GM19193 (cell line): ENCODE data around the gene EMP1.

Experiments
- POLR2A ChIP-seq: IDR thresholded peaks from 4 replicates; pipeline ENCODE4 v1.6.1; 2011; ENCODE audit not compliant: insufficient read depth, insufficient read length; ENCODE audit errors: extremely low read depth

Gene EMP1, protein sequence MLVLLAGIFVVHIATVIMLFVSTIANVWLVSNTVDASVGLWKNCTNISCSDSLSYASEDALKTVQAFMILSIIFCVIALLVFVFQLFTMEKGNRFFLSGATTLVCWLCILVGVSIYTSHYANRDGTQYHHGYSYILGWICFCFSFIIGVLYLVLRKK

DNA sequence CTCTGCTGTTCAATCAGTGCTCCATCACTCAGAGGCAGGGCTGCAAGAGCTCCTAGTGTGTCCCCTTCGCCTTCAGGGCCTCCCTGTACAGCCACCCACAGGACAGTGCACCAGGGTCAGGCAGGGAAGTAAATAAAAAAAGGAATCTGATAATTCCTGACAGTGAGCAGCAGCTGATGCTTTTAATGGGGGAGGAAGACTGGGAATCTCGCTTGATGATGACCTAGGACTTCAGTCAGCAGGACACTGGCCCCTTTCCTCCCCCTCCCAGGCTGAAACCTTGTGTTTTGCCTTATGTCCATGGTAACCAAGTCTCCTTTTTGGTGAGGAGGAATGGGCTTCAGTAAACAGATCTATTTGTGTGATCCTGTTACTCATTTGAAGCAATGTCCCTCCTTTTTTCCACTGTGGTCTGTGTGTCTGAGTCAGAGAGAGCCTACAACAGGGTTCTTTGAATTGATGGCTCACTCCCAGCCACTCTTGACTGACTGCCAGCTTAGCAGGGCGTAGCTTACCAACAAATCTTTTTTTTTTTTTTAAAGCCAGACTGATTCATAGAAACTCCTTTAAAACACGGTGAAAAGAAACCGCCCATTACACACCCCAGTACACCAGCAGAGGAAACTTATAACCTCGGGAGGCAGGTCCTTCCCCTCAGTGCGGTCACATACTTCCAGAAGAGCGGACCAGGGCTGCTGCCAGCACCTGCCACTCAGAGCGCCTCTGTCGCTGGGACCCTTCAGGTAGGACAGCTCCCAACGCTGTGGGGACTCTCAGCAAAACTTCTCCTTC lies at the start of gene EMP1:
TSS of gene EMP1 (plus strand) at position 597 of the 792 bp plus-strand sequence. CDS start 14,785 bp downstream, outside the sequence.
- no peak for TF ChIP-seq POLR2A

DNA sequence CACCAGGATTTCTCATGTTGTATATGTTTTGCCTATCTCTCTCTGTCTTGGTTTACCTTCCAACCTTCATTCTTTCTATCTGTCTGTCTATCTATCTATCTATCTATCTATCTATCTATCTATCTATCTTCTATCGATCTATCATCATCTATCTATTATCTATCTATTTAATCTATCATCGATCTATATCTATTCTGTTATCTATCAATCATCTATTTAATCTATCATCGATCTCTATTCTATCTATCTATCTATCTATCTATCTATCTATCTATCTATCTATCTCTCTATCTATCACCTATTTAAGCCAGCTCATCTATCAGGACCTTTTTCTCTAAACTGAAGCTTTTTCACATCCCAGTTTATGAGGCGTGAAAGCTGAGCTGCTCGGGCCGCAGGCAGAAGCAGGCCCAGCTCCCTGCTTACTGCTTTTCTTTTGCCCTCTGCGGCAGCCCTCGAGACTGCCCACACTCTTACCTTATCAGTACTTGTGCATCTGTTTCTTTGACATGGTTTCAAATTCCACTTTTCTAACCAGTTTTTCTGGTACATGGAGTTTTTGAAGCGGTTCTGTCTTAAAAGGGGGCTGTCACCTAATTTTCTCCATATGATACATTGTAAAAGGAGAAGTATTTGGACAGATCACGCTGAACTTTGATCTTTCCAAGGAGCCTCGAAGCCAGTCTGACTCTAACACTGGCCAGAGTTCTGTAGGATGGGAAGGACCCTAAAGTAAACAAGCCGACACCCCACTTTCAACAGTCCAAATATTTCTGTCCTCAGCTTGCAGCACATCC lies 48.6 kb upstream of the EMP1 start:
- no peak for TF ChIP-seq POLR2A

DNA sequence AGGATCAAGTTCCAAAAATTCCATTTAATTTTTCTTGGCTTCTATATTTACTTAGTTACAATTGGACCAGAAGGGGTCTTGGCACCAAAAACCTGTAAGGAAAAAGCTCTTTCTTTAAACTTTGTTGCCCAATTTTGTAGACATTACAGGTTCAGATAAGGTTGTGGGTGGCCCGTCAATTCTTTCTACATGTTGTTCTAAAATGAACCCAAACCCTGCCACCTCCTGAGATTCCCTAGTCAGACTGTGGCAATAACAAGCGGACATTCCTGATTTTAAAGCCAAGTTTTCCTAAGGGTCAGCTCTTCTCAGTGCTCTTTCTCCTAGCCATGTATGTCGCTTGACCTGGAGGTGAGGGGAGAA lies 48.1 kb upstream of the EMP1 start:
- TF ChIP-seq POLR2A: no peak

DNA sequence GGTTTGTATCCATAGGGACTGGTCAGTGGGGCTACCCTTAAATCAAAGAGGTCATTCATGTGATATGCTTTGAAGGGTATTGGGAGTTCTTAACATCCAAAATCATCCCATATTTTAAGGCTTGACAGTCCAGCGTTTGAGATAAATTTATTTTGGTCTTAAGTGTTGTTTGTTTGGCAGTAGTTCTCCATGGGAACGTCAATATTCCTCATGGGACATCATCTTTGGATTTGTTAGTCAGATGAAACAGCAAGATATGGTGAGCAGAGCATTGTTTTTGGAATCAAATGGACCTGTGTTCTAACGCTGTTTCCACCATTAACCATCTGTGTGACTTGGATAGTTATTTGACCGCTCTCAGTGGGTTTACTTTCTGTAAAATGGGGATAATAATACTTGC lies 47.1 kb upstream of the EMP1 start:
- TF ChIP-seq POLR2A: no peak

DNA sequence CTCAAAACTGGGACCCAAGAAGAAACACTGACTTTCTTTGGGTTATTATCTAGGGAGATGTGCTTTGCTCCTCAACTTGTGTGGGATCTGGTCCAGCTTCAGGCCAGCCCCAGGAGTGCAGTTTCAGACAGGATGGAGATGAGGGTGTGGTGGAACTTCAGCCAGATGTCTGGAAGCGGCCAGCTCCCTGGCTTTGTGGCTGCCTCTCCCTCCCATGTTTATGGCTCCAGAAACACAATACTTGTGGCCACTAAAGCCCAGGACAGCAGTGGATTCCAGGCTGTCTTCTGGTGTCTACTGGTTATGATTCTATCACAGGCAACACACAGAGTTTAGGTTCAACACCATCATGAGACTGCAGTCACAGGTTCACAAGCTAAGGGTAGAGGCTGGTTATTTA lies 44.2 kb upstream of the EMP1 start:
- TF ChIP-seq POLR2A: no peak

DNA sequence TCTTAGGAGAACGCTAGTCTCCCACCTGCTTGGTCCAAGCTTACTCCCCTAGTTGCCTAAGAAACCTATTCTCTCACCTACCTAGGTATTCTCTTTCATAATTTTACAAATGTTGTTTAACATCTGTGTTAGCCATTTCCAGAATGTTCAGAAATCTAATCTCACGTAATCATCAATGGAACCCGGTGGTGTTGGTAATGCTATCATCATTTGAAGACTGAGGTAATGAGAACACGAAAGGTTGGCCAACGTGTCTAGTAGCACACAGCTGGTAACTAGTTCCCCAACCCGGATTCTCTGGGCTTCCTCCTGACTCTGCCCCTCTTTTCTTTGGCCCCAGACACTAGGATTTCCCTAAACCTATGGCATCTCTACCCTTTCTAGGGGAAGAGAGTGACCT lies 43.8 kb upstream of the EMP1 start:
- TF ChIP-seq POLR2A: no peak

DNA sequence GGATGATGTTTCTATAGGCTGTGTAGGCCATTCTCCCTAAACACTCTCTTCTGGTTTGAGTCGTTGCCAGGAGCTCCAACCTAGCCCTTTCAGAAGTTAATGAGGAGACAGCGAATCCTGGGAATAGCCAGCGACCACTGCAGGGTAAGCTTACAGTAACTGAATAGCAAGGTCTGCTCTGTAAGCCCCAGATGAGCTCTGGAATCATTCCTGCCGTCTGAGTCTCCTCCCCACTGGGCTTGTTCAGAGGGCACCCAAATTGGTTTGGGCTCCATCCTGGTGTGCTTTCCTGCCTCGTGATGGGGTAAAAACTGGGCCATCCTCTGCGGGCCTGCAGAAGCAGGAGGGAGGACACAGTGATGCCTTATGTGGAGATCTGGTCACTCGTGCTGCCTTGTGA lies 43.3 kb upstream of the EMP1 start:
- no peak for TF ChIP-seq POLR2A

DNA sequence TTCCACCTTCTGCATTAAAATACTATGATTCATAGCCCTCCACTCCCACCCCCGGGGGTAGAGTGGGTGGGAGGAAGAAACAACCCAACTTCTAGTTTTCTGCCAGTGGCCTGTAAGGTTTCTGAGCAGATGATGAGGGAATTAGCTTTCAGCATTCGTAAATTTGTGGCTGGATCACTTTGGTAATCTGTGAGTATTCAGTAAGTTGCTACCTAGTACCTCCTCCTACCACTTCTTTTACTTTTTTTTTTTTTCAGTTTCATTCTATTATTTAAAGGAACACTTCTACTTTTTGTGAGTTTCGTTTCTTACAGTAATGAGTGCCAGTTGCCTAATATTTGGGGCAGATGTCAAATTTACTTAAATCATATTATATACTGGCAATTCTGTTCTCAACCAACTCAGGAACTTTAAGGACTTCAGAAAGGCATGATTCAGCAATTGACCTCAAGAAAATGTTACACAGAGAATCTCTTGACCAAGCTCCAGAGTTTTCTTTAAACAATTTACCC lies 42.4 kb upstream of the EMP1 start:
- TF ChIP-seq POLR2A: no peak

DNA sequence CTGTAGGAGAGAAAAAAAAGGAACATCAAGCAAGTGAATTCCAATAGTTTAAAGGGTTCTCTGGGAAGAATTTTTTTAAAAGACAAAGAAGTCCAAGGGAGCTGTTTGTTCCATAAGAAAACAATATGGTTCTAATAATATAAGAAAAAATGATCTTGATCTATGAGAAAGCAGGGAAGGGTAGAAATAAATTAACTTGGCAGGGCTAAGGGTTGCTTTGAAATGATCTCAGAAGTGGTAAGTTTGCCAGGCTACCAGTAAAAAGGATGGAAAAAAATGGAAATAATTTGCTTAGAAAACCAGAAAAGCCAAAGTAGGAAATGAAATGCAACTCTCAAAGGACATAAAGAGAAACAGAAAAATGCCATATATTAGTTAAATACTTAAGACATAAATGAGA lies 41.7 kb upstream of the EMP1 start:
- TF ChIP-seq POLR2A: no peak

DNA sequence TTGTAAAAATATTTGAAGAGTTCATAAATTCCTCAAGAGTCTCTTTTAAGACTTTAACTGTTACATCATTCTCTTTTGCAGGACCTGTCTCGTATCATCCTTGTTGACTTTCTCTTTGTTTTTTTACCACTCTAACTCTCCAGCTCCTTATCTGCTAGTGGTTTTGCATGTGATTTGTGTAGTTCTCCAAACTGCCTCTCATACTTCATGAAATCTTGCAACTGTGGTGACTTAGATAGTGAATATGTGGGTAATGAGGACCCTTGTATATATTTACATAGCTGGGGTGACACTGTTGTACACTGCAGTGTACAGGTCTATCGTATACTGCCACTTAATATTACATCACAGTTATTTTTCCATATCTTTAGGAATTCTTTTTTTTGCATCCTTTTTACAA lies 40.2 kb upstream of the EMP1 start:
- TF ChIP-seq POLR2A: no peak

DNA sequence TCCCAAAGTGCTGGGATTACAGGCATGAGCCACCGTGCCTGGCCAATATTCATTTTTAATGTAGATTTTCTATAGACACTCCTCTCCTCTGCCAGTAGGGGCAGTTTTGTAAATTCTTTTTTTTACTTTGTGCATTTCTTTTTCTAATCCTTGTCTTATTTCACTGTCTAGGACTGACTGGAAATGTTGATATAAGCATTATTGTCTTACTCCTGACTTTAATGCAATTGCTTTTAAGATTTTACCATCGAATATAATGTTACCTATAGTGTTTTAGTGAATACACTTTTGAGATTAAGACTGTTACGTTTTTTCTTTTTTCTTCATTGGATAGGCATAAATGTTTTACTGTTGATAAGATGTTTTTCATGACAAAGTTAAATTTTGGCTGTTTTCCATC lies 35.4 kb upstream of the EMP1 start:
- TF ChIP-seq POLR2A: no peak

DNA sequence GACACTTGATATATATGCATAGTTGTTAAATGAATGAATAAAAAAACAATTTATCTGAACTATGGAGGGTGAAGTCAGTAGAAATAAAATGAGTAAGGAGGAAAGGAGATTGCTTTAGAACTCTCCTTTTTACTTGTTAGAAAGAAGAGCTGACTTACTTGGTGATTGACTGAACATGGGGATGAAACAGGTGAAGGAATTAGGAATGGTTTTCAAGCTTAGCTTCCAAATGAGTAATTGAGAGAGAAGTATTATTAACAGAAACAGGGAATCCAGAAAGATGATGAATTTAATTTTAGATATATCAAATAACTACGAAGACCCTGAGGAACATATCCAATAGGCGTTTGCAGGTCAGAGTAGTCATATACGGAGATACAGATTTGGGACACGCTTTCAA lies 33.6 kb upstream of the EMP1 start:
- TF ChIP-seq POLR2A: no peak

DNA sequence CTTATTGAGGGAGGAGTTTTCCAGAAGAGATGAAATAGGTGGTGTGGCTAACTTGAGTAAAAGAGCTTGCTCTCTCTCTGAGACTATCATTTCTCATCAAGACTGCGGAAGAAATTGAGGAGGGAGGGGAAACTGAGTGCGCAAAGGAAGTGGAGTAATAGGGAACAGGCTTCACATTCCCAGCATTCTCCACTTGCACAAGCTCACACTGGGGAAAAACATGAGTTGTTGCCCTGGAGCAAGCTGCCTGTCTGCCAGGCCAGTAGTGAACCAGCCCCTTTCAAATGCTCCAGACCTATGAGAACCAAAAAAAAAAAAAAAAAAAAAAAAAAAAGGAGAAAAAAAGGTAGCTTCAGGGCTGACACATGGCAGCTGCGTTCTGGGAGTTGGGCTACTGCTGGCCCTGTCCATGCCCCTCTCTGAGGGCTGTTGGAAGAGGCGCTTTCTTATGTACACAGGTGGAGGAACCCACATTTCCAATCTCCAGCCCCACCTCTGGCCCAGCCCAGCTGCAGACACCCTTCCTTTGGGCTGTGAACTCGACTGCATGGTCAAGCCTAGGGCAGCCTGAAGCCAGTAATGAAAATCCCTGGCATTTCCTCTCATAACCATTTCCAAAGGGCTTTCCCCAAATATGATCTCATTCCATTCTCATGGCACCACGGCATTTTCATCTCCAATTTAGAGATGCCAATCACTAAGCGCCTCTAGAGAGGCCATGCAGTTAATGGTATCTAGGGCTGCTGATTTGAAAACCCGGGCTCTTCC lies 32.5 kb upstream of the EMP1 start:
- TF ChIP-seq POLR2A: no peak

DNA sequence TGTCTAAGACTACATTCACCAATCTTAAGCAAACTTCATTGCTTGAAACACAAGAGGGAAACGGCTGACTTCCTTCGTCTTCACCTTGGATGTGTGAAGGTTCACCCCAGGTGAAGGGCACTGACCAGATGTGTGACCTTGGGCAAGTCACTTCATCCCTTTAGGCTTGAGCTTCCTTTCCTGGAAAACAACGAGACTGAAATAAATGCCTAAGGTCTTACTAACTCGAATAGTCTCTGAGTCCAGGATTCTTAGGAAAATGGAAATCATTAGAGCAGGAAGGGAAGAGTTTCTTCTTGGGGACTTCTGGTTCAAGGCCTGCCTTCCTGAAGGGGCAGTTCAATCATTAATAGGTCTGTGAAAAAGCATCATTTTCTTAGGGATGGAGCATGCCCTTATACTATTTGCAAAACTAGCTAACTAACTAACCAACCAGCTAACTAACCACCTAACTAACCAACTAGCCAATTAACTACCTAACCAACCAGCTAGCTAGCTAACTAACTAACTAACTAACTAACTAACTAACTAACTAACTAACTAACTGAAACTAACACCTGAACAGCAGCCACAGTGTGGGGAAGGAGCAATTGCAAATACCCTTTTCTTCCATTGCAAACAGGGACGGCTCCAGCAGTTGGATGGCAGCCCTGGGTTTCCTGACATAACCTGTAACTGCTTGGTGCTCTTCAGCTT lies 31.5 kb upstream of the EMP1 start:
- no peak for TF ChIP-seq POLR2A
